ENCODE data around the gene NEK4. TPM values are rescaled to one million over a fixed set of nuclear protein-coding genes. Genes with fewer than 3 reads are reported as not detected.

The NEK4 gene
- total and polyA plus RNA-seq, 10 of the 15 experiments (the other 5 are each of a cell fraction or from before 2014, with no cell fraction given), result 7.0 to 29.1 (median 16.4) TPM

- TF ChIP-seq, protein P1, sequence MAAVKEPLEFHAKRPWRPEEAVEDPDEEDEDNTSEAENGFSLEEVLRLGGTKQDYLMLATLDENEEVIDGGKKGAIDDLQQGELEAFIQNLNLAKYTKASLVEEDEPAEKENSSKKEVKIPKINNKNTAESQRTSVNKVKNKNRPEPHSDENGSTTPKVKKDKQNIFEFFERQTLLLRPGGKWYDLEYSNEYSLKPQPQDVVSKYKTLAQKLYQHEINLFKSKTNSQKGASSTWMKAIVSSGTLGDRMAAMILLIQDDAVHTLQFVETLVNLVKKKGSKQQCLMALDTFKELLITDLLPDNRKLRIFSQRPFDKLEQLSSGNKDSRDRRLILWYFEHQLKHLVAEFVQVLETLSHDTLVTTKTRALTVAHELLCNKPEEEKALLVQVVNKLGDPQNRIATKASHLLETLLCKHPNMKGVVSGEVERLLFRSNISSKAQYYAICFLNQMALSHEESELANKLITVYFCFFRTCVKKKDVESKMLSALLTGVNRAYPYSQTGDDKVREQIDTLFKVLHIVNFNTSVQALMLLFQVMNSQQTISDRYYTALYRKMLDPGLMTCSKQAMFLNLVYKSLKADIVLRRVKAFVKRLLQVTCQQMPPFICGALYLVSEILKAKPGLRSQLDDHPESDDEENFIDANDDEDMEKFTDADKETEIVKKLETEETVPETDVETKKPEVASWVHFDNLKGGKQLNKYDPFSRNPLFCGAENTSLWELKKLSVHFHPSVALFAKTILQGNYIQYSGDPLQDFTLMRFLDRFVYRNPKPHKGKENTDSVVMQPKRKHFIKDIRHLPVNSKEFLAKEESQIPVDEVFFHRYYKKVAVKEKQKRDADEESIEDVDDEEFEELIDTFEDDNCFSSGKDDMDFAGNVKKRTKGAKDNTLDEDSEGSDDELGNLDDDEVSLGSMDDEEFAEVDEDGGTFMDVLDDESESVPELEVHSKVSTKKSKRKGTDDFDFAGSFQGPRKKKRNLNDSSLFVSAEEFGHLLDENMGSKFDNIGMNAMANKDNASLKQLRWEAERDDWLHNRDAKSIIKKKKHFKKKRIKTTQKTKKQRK (IDR thresholded peaks at IDR 0.05; ENCODE audit: low read depth, low read length), result no peak
- TF ChIP-seq TCF7 (IDR thresholded peaks at IDR 0.05; ENCODE audit: borderline replicate concordance) (no peak), SP1 (IDR thresholded peaks at IDR 0.05; ENCODE audit: low read depth, low read length) (no peak), EGR1 (IDR thresholded peaks at IDR 0.05; ENCODE audit: borderline replicate concordance in 1 of 2, low read depth in 2 of 2, low read length in 2 of 2) (no peak), SMAD5 (IDR thresholded peaks at IDR 0.05; ENCODE audit: low read depth) (no peak), HDGF (IDR thresholded peaks at IDR 0.05) (no peak), PKNOX1 (IDR thresholded peaks at IDR 0.05) (no peak), RBBP5 (conservative IDR thresholded peaks at IDR 0.05) (no peak), BACH1 (IDR thresholded peaks at IDR 0.05; ENCODE audit: borderline replicate concordance) (no peak), MEF2B (IDR thresholded peaks at IDR 0.05; ENCODE audit: partially characterized antibody, poor library complexity, severe bottlenecking) (no peak), RUNX3 (IDR thresholded peaks at IDR 0.05; ENCODE audit: low read length) (no peak), MYB (IDR thresholded peaks at IDR 0.05; ENCODE audit: borderline replicate concordance, low read depth, low read length) (no peak)
- TF ChIP-seq, protein P2, sequence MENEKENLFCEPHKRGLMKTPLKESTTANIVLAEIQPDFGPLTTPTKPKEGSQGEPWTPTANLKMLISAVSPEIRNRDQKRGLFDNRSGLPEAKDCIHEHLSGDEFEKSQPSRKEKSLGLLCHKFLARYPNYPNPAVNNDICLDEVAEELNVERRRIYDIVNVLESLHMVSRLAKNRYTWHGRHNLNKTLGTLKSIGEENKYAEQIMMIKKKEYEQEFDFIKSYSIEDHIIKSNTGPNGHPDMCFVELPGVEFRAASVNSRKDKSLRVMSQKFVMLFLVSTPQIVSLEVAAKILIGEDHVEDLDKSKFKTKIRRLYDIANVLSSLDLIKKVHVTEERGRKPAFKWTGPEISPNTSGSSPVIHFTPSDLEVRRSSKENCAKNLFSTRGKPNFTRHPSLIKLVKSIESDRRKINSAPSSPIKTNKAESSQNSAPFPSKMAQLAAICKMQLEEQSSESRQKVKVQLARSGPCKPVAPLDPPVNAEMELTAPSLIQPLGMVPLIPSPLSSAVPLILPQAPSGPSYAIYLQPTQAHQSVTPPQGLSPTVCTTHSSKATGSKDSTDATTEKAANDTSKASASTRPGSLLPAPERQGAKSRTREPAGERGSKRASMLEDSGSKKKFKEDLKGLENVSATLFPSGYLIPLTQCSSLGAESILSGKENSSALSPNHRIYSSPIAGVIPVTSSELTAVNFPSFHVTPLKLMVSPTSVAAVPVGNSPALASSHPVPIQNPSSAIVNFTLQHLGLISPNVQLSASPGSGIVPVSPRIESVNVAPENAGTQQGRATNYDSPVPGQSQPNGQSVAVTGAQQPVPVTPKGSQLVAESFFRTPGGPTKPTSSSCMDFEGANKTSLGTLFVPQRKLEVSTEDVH (IDR thresholded peaks at IDR 0.05; ENCODE audit: low read depth, partially characterized antibody), result no peak
- TF ChIP-seq, protein P3, sequence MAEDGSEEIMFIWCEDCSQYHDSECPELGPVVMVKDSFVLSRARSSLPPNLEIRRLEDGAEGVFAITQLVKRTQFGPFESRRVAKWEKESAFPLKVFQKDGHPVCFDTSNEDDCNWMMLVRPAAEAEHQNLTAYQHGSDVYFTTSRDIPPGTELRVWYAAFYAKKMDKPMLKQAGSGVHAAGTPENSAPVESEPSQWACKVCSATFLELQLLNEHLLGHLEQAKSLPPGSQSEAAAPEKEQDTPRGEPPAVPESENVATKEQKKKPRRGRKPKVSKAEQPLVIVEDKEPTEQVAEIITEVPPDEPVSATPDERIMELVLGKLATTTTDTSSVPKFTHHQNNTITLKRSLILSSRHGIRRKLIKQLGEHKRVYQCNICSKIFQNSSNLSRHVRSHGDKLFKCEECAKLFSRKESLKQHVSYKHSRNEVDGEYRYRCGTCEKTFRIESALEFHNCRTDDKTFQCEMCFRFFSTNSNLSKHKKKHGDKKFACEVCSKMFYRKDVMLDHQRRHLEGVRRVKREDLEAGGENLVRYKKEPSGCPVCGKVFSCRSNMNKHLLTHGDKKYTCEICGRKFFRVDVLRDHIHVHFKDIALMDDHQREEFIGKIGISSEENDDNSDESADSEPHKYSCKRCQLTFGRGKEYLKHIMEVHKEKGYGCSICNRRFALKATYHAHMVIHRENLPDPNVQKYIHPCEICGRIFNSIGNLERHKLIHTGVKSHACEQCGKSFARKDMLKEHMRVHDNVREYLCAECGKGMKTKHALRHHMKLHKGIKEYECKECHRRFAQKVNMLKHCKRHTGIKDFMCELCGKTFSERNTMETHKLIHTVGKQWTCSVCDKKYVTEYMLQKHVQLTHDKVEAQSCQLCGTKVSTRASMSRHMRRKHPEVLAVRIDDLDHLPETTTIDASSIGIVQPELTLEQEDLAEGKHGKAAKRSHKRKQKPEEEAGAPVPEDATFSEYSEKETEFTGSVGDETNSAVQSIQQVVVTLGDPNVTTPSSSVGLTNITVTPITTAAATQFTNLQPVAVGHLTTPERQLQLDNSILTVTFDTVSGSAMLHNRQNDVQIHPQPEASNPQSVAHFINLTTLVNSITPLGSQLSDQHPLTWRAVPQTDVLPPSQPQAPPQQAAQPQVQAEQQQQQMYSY (CRISPR knock-in tag; IDR thresholded peaks at IDR 0.05), result no peak
Observed at GRCh38 chr3:52791928-52792327, 21.2 kb upstream of the NEK4 start (continued).

All from GM12878 (cell line).